ENCODE data around the gene SPINT3. TPM values are rescaled to one million over a fixed set of nuclear protein-coding genes. Genes with fewer than 3 reads are reported as not detected.

SPINT3 gene
- total and polyA plus RNA-seq, 3 experiments from 2014 or later, result not detected

- POLR2A ChIA-PET, result no interaction called here
Measured at GRCh38 chr20:45508068-45508886, 7.1 kb downstream of the SPINT3 start.

GRCh38 chr20:45507011-45507820 lies 8.2 kb downstream of the SPINT3 start:
- peaks cover 2 to 60% of the 10 kb centered on the region in 2 donors for H3K27me3 Mint-ChIP-seq
- no peaks in the 10 kb centered on the region for H3K27me3 ChIP-seq (ENCODE audit: insufficient read depth, low read length, poor library complexity, severe bottlenecking)
- POLR2A ChIA-PET, result no interaction called here
- DNase-seq, result no peak
- H3K27ac Mint-ChIP-seq, result no peak overlapping the region
- H3K36me3 ChIP-seq (ENCODE audit: insufficient read depth, low read length), result no peaks in the 10 kb centered on the region
- no peaks in the 10 kb centered on the region for H3K36me3 Mint-ChIP-seq
- H3K9me3 ChIP-seq (ENCODE audit: low read length), result no peaks in the 10 kb centered on the region
- H3K4me3 Mint-ChIP-seq, result no peak overlapping the region
- H3K9me3 Mint-ChIP-seq, result no peaks in the 10 kb centered on the region
- no peaks in the 10 kb centered on the region for H3K4me1 Mint-ChIP-seq
- H3K4me1 ChIP-seq (ENCODE audit: insufficient read depth, low read length), result no peaks in the 10 kb centered on the region
- no peak overlapping the region for H3K4me3 ChIP-seq (ENCODE audit: low read length)
- H3K27ac ChIP-seq (ENCODE audit: low read depth, low read length), result no peak overlapping the region
- CTCF ChIA-PET, result no interaction called here

More at GRCh38 chr20:45508068-45508886, 7.1 kb downstream of the SPINT3 start:
- no peak for DNase-seq
- H3K9me3 ChIP-seq (ENCODE audit: low read length), result no peaks in the 10 kb centered on the region
- no peak overlapping the region for H3K27ac ChIP-seq (ENCODE audit: low read depth, low read length)
- no peaks in the 10 kb centered on the region for H3K36me3 ChIP-seq (ENCODE audit: insufficient read depth, low read length)
- no peak overlapping the region for H3K4me3 ChIP-seq (ENCODE audit: low read length)
- Mint-ChIP-seq H3K9me3 (no peaks in the 10 kb centered on the region), H3K4me3 (no peak overlapping the region), H3K4me1 (no peaks in the 10 kb centered on the region), H3K36me3 (no peaks in the 10 kb centered on the region), H3K27ac (no peak overlapping the region), H3K27me3 (peaks cover 2 to 63% of the 10 kb centered on the region in 2 donors)
- H3K27me3 ChIP-seq (ENCODE audit: insufficient read depth, low read length, poor library complexity, severe bottlenecking), result no peaks in the 10 kb centered on the region
- CTCF ChIA-PET, result no interaction called here
- H3K4me1 ChIP-seq (ENCODE audit: insufficient read depth, low read length), result no peaks in the 10 kb centered on the region

DNA sequence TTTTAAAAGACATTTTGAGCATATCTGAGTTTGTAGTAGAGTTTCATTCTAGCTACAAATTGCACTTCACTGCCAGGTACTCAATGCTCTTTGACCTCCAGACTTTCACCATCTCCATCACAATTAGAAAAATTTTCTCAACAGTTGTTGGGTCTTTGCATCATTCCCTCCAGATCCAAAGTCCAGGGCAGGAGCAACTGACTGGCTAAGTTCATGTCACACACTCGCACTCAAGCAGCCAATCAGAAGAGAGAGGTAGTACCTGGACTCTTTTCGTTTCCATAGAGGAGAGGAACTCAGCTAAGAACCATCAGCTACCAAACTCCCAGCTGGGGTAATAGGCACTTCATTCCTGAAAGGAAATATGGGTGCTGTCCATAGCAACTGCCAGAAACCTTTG lies 9.0 kb downstream of the SPINT3 start:
- Mint-ChIP-seq H3K9me3 (no peaks in the 10 kb centered on the region), H3K27ac (no peak overlapping the region), H3K4me3 (no peak overlapping the region), H3K27me3 (peaks cover 5 to 64% of the 10 kb centered on the region in 2 donors), H3K4me1 (no peaks in the 10 kb centered on the region), H3K36me3 (no peaks in the 10 kb centered on the region)
- CTCF ChIA-PET, result no interaction called here
- POLR2A ChIA-PET, result no interaction called here
- Histone ChIP-seq H3K9me3 (ENCODE audit: low read length) (no peaks in the 10 kb centered on the region), H3K36me3 (ENCODE audit: insufficient read depth, low read length) (no peaks in the 10 kb centered on the region), H3K27ac (ENCODE audit: low read depth, low read length) (no peak overlapping the region), H3K4me1 (ENCODE audit: insufficient read depth, low read length) (no peaks in the 10 kb centered on the region), H3K4me3 (ENCODE audit: low read length) (no peak overlapping the region), H3K27me3 (ENCODE audit: insufficient read depth, low read length, poor library complexity, severe bottlenecking) (no peaks in the 10 kb centered on the region)
- no peak for DNase-seq

- H3K4me1 Mint-ChIP-seq, result no peaks in the 10 kb centered on the region
- no peak overlapping the region for H3K4me3 Mint-ChIP-seq
Measured at GRCh38 chr20:45503403-45503802, 12.0 kb downstream of the SPINT3 start.

DNA sequence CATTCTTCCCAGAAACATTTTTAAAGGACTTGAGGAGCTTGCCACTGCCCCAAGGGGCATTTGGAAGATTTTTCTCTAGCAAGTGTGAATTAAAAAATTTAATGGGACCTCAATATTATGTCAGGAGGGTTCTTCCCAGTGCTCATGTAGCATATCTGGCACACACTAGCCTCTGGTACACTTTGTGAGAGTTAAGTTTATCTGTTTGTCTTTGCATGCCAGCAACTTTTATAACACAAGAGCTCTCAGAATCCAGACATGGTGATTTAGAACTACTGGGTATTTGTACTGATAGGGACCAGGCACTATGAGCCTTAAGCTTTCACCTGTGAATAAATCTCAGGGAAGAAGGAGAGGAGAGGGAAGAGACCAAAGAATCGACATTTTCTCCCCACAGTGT lies 12.9 kb downstream of the SPINT3 start:
- H3K27me3 Mint-ChIP-seq, result peaks cover 17 to 55% of the 10 kb centered on the region in 2 donors
- H3K36me3 Mint-ChIP-seq, result no peaks in the 10 kb centered on the region
- H3K4me3 ChIP-seq (ENCODE audit: low read length), result no peak overlapping the region
- H3K4me1 ChIP-seq (ENCODE audit: insufficient read depth, low read length), result no peaks in the 10 kb centered on the region
- H3K27me3 ChIP-seq (ENCODE audit: insufficient read depth, low read length, poor library complexity, severe bottlenecking), result no peaks in the 10 kb centered on the region
- no peak overlapping the region for H3K27ac ChIP-seq (ENCODE audit: low read depth, low read length)
- no peak for DNase-seq
- H3K9me3 ChIP-seq (ENCODE audit: low read length), result no peaks in the 10 kb centered on the region
- H3K27ac Mint-ChIP-seq, result no peak overlapping the region
- H3K36me3 ChIP-seq (ENCODE audit: insufficient read depth, low read length), result no peaks in the 10 kb centered on the region
- CTCF ChIA-PET, result no interaction called here
- no peak overlapping the region for H3K4me3 Mint-ChIP-seq
- H3K4me1 Mint-ChIP-seq, result no peaks in the 10 kb centered on the region
- POLR2A ChIA-PET, result no interaction called here
- H3K9me3 Mint-ChIP-seq, result no peaks in the 10 kb centered on the region

More at GRCh38 chr20:45503403-45503802, 12.0 kb downstream of the SPINT3 start:
- H3K4me1 ChIP-seq (ENCODE audit: insufficient read depth, low read length), result no peaks in the 10 kb centered on the region
- H3K27me3 ChIP-seq (ENCODE audit: insufficient read depth, low read length, poor library complexity, severe bottlenecking), result no peaks in the 10 kb centered on the region
- no peak overlapping the region for H3K4me3 ChIP-seq (ENCODE audit: low read length)
- ChIA-PET POLR2A (no interaction called here), CTCF (no interaction called here)
- no peak for DNase-seq
- no peak overlapping the region for H3K27ac ChIP-seq (ENCODE audit: low read depth, low read length)
- H3K27me3 Mint-ChIP-seq, result peaks cover 17 to 61% of the 10 kb centered on the region in 2 donors
- H3K9me3 Mint-ChIP-seq, result no peaks in the 10 kb centered on the region
- H3K27ac Mint-ChIP-seq, result no peak overlapping the region
- no peaks in the 10 kb centered on the region for H3K9me3 ChIP-seq (ENCODE audit: low read length)
- no peaks in the 10 kb centered on the region for H3K36me3 ChIP-seq (ENCODE audit: insufficient read depth, low read length)
- no peaks in the 10 kb centered on the region for H3K36me3 Mint-ChIP-seq

GRCh38 chr20:45501600-45501999 lies 13.8 kb downstream of the SPINT3 start:
- no peaks in the 10 kb centered on the region for H3K36me3 Mint-ChIP-seq
- CTCF ChIA-PET, result no interaction called here
- H3K27ac Mint-ChIP-seq, result no peak overlapping the region
- H3K9me3 ChIP-seq (ENCODE audit: low read length), result no peaks in the 10 kb centered on the region
- no peaks in the 10 kb centered on the region for H3K36me3 ChIP-seq (ENCODE audit: insufficient read depth, low read length)
- no peaks in the 10 kb centered on the region for H3K4me1 Mint-ChIP-seq
- H3K27me3 ChIP-seq (ENCODE audit: insufficient read depth, low read length, poor library complexity, severe bottlenecking), result no peaks in the 10 kb centered on the region
- POLR2A ChIA-PET, result no interaction called here
- no peak overlapping the region for H3K27ac ChIP-seq (ENCODE audit: low read depth, low read length)
- H3K27me3 Mint-ChIP-seq, result peaks cover 17 to 50% of the 10 kb centered on the region in 2 donors
- H3K4me3 ChIP-seq (ENCODE audit: low read length), result no peak overlapping the region
- no peaks in the 10 kb centered on the region for H3K9me3 Mint-ChIP-seq
- H3K4me3 Mint-ChIP-seq, result no peak overlapping the region
- DNase-seq, result no peak
- no peaks in the 10 kb centered on the region for H3K4me1 ChIP-seq (ENCODE audit: insufficient read depth, low read length)

DNA sequence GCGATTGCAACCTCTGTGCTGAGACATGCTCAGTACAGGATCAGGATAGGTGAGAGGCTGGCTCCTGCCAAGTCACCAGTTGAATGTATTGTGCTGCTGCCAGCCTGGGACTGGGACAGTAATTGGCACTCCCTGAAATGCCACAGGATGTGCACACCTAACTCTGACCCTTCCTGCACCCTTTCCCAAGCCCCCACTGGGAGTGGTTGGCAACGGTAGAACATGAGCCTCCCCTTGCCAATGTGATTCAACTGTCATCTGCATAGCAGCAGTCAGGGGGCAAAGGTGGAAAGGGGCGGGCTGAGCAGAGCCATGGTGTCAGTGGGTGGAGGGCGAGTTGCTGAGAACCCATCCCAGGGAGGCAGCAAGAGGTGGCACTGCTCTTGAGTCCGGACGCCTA lies 15.4 kb downstream of the SPINT3 start:
- H3K4me1 ChIP-seq (ENCODE audit: insufficient read depth, low read length), result no peaks in the 10 kb centered on the region
- ChIA-PET CTCF (no interaction called here), POLR2A (no interaction called here)
- Mint-ChIP-seq H3K36me3 (no peaks in the 10 kb centered on the region), H3K4me3 (no peak overlapping the region), H3K27me3 (peaks cover 15 to 42% of the 10 kb centered on the region in 2 donors), H3K9me3 (no peaks in the 10 kb centered on the region), H3K4me1 (no peaks in the 10 kb centered on the region), H3K27ac (no peak overlapping the region)
- no peak for DNase-seq
- H3K4me3 ChIP-seq (ENCODE audit: low read length), result no peak overlapping the region
- no peak overlapping the region for H3K27ac ChIP-seq (ENCODE audit: low read depth, low read length)
- H3K27me3 ChIP-seq (ENCODE audit: insufficient read depth, low read length, poor library complexity, severe bottlenecking), result no peaks in the 10 kb centered on the region
- H3K36me3 ChIP-seq (ENCODE audit: insufficient read depth, low read length), result no peaks in the 10 kb centered on the region
- H3K9me3 ChIP-seq (ENCODE audit: low read length), result no peaks in the 10 kb centered on the region

DNA sequence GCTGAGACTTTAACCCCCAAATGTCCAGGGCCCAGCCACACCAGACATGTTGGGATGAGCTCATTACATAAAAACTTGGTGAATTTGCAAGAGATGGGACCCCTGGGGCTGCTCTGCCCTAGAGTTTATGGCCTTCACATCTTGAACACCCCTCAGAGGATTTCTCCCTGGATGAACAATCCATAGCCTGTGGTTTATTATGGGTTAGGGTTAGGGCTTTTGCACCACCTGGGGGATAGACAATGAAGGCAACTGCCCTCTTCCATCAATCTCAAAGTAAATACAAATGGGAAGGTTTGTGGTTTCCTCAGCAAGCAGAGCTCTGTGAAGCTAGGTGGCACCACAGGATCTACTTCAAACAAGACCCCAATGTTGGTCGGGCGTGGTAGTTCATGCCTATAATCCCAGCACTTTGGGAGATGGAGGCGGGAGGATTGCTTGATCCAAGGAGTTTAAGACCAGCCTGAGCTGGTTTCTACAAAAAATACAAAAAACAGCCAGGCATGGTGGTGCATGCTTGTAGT lies 17.4 kb downstream of the SPINT3 start:
- H3K27ac Mint-ChIP-seq, result no peak overlapping the region
- H3K36me3 ChIP-seq (ENCODE audit: insufficient read depth, low read length), result no peaks in the 10 kb centered on the region

More for the DNA sequence above, 17.4 kb downstream of the SPINT3 start:
- ChIA-PET CTCF (no interaction called here), POLR2A (no interaction called here)
- no peaks in the 10 kb centered on the region for H3K9me3 Mint-ChIP-seq
- no peaks in the 10 kb centered on the region for H3K4me1 Mint-ChIP-seq
- H3K4me3 ChIP-seq (ENCODE audit: low read length), result no peak overlapping the region
- H3K27me3 Mint-ChIP-seq, result peaks cover 18 to 36% of the 10 kb centered on the region in 2 donors
- H3K4me1 ChIP-seq (ENCODE audit: insufficient read depth, low read length), result no peaks in the 10 kb centered on the region
- no peak overlapping the region for H3K4me3 Mint-ChIP-seq
- no peak for DNase-seq
- H3K36me3 Mint-ChIP-seq, result no peaks in the 10 kb centered on the region
- H3K9me3 ChIP-seq (ENCODE audit: low read length), result no peaks in the 10 kb centered on the region
- no peaks in the 10 kb centered on the region for H3K27me3 ChIP-seq (ENCODE audit: insufficient read depth, low read length, poor library complexity, severe bottlenecking)
- H3K27ac ChIP-seq (ENCODE audit: low read depth, low read length), result no peak overlapping the region
